Tibial artery (tissue), 4 donors: ENCODE results near the gene C4orf33.

Source experiments
- DNase-seq, 2 donors: peaks; one replicate each; pipeline ENCODE4 v3.0.0-alpha.2; 2019
- H3K27ac ChIP-seq, 2 donors: fragments of 200-600 bp; sonication (generic) in 1 of 2; 1 replicate in 1 of 2; 2 replicates in 1 of 2; pipeline ENCODE4 v1.5.1; 2018 to 2019; ENCODE audit warnings: mild to moderate bottlenecking in 1 of 2
- H3K27me3 ChIP-seq, 2 donors: fragments of 200-600 bp; sonication (generic) in 1 of 2; one replicate each; pipeline versions ENCODE4 v1.5.1 to v1.6.0; 2016 to 2019
- H3K36me3 ChIP-seq, 3 donors: fragments of 200-600 bp; sonication (generic) in 2 of 3; one replicate each; pipeline ENCODE4 v1.5.1; 2016 to 2019; ENCODE audit warnings: mild to moderate bottlenecking in 2 of 3
- H3K4me1 ChIP-seq, 4 donors: fragments of 200-600 bp; sonication (generic) in 2 of 4; 1 replicate in 3 of 4; 2 replicates in 1 of 4; pipeline ENCODE4 v1.5.1; 2016 to 2019
- H3K4me3 ChIP-seq, 2 donors: fragments of 200-600 bp; sonication (generic) in 1 of 2; 1 replicate in 1 of 2; 2 replicates in 1 of 2; pipeline ENCODE4 v1.5.1; 2018 to 2019; ENCODE audit warnings: mild to moderate bottlenecking in 2 of 2
- H3K9me3 ChIP-seq, 3 donors: fragments of 200-600 bp; sonication (generic) in 1 of 3; one replicate each; pipeline ENCODE4 v1.5.1; 2016 to 2019
- intact Hi-C: fragments of 100-400 bp; cut with DNase I; formaldehyde crosslinking; loops from one replicate; pipeline ENCODE4 v1.15.0; 2023; ENCODE audit warnings: low total_unique reads
- TF ChIP-seq, protein P1 (sequence below), 2 experiments: fragments of 200-600 bp in 1 of 2; fragments of 450-650 bp in 1 of 2; IDR thresholded peaks; one replicate each; pipeline ENCODE4 v1.5.1; 2017 to 2019; ENCODE audit warnings: antibody characterized with exemption in 2 of 2, mild to moderate bottlenecking in 1 of 2, moderate library complexity in 1 of 2

C4orf33 gene

DNA sequence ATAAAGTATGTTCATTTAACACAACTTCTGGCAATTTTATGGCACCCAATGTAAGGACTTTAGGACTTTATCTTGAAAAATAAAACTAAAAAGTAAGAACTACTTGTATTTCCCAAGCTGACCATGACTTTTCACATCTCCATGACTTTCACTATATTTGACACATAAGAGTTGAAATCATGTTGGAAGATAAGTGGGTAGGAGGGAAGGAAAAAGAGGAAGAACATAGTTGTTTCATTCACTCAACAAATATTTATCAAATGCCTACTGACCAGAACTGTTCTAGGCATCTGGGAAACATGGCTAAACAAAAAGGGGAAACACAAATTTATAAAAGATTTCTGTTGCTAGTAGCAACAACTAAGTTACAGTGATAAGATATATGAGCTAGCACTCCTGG, 18.6 kb upstream of the C4orf33 start:
- Histone ChIP-seq H3K27ac (no peak overlapping the region), H3K36me3 (peaks cover 22 to 55% (median 42%) of the 10 kb centered on the region in 3 donors), H3K4me3 (no peak overlapping the region), H3K4me1 (no peaks in the 10 kb centered on the region), H3K9me3 (peaks cover 0 to 3% (median 0%) of the 10 kb centered on the region in 3 donors), H3K27me3 (no peaks in the 10 kb centered on the region)
- DNase-seq, result no peak
- intact Hi-C loops, result no loop called here
- TF ChIP-seq, protein P1, sequence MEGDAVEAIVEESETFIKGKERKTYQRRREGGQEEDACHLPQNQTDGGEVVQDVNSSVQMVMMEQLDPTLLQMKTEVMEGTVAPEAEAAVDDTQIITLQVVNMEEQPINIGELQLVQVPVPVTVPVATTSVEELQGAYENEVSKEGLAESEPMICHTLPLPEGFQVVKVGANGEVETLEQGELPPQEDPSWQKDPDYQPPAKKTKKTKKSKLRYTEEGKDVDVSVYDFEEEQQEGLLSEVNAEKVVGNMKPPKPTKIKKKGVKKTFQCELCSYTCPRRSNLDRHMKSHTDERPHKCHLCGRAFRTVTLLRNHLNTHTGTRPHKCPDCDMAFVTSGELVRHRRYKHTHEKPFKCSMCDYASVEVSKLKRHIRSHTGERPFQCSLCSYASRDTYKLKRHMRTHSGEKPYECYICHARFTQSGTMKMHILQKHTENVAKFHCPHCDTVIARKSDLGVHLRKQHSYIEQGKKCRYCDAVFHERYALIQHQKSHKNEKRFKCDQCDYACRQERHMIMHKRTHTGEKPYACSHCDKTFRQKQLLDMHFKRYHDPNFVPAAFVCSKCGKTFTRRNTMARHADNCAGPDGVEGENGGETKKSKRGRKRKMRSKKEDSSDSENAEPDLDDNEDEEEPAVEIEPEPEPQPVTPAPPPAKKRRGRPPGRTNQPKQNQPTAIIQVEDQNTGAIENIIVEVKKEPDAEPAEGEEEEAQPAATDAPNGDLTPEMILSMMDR (IDR thresholded peaks at IDR 0.05), result no peak

DNA sequence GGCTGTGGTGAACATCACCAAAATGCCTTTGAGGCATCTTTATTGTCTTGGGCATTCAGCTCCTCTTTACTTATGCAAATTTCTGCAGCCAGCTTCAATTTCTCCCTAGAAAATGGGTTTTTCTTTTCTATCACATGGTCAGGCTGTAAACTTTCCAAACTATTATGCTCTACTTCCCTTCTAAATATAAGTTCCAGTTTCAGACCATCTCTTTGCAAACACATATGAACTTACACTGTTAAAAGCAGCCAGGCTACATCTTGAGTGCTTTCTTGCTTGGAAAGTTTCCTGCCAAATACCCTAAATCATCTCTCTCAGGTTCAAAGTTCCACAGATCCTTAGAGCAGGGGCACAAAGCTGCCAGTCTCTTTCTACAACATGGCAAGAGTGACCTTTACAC, 15.8 kb upstream of the C4orf33 start:
- H3K9me3 ChIP-seq, result peaks cover 0 to 8% (median 0%) of the 10 kb centered on the region in 3 donors
- no peak overlapping the region for H3K27ac ChIP-seq
- TF ChIP-seq, protein P1 (IDR thresholded peaks at IDR 0.05), result no peak
- H3K27me3 ChIP-seq, result no peaks in the 10 kb centered on the region
- peaks cover 17 to 39% (median 35%) of the 10 kb centered on the region in 3 donors for H3K36me3 ChIP-seq
- H3K4me3 ChIP-seq, result no peak overlapping the region
- DNase-seq, result no peak
- intact Hi-C loops, result no loop called here
- no peaks in the 10 kb centered on the region for H3K4me1 ChIP-seq

DNA sequence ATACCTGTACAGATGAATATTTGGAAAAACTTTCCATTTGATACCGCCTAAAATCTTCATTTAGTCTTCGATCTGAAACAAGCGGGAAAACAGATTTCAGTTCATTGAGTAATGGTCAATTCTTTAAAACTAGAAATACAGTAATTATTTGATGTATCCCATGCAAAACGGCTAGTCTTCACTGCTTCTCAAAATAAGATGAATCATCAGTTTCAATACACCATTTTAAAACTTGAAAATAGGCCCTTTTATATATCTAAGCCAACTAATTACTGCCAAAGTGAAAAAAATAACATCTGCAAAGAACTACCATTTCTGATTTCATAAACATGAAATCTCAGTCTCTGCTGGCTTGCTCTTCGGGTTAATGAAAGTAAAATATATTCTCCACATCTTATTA, 13.7 kb upstream of the C4orf33 start:
- no peak overlapping the region for H3K4me3 ChIP-seq
- peaks cover 0 to 11% (median 0%) of the 10 kb centered on the region in 3 donors for H3K9me3 ChIP-seq
- H3K4me1 ChIP-seq, result no peaks in the 10 kb centered on the region
- DNase-seq, result no peak
- peaks cover 17 to 40% (median 33%) of the 10 kb centered on the region in 3 donors for H3K36me3 ChIP-seq
- TF ChIP-seq, protein P1 (IDR thresholded peaks at IDR 0.05), result no peak
- intact Hi-C loops, result no loop called here
- no peaks in the 10 kb centered on the region for H3K27me3 ChIP-seq
- H3K27ac ChIP-seq, result no peak overlapping the region

GRCh38 chr4:129085472-129085871, 10.5 kb upstream of the C4orf33 start:
- Histone ChIP-seq H3K36me3 (peaks cover 10 to 16% (median 15%) of the 10 kb centered on the region in 3 donors), H3K27me3 (no peaks in the 10 kb centered on the region), H3K4me1 (no peaks in the 10 kb centered on the region), H3K4me3 (no peak overlapping the region), H3K9me3 (peaks cover 0 to 8% (median 0%) of the 10 kb centered on the region in 3 donors), H3K27ac (no peak overlapping the region)
- no peak for DNase-seq
- intact Hi-C loops, result no loop called here
- TF ChIP-seq, protein P1 (IDR thresholded peaks at IDR 0.05), result no peak

DNA sequence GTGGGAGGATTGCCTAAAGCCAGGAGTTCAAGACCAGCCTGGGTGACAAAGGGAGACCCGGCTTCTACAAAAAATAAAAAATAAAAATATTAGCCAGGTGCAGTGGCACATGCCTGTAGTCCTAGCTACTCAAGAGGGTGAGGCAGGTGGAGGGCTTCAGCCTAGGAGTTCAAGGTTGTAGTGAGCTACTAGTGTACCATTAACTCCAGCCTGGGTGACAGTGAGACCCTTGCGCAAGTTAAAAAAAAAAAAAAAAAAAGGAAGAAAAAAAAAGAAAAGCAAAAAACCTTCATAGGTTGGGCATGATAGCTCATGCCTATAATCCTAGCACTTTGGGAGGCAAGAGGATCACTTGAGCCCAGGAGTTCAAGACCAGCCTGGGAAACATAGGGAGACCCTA, 8.4 kb upstream of the C4orf33 start:
- peaks cover 0 to 11% (median 7%) of the 10 kb centered on the region in 4 donors for H3K4me1 ChIP-seq
- DNase-seq, result no peak
- H3K27ac ChIP-seq, result no peak overlapping the region
- intact Hi-C loops, result no loop called here
- peaks cover 0 to 8% (median 0%) of the 10 kb centered on the region in 3 donors for H3K9me3 ChIP-seq
- H3K4me3 ChIP-seq, result no peak overlapping the region
- no peaks in the 10 kb centered on the region for H3K27me3 ChIP-seq
- H3K36me3 ChIP-seq, result peaks cover 0 to 5% (median 0%) of the 10 kb centered on the region in 3 donors
- TF ChIP-seq, protein P1 (IDR thresholded peaks at IDR 0.05), result no peak
